ENCODE measurements around the gene MARCHF2. TPM values are rescaled to one million over a fixed set of nuclear protein-coding genes. Genes with fewer than 3 reads are reported as not detected.
"Not testable (repeated sequence)": the region's sequence is repeated elsewhere in the genome, so short reads cannot be mapped to it uniquely, and the experiment has no call there.

Gene MARCHF2
- total RNA-seq, 6 experiments from 2014 or later = 22.5 to 146 (median 32.3) TPM

GRCh38 chr19:8386419-8386818, 26.7 kb upstream of the MARCHF2 start:
- H3K4me3 ChIP-seq; DNase-seq; H3K27ac ChIP-seq; ATAC-seq; H3K9me3 ChIP-seq; intact Hi-C loops (cut with DNase I); H3K36me3 ChIP-seq; H3K27me3 ChIP-seq: not testable (repeated sequence)
- 98% methylated on average over 7 of the region's 9 CpGs for WGBS (ENCODE audit: insufficient coverage, low coverage, low lambda C conversion rate, missing lambda C conversion rate)
- peaks cover 0 to 37% (median 15%) of the 10 kb centered on the region in 4 donors for H3K4me1 ChIP-seq

- TF ChIP-seq CTCF (IDR thresholded peaks at IDR 0.05) (no peak), POLR2A (IDR thresholded peaks at IDR 0.05) (no peak)
- WGBS (ENCODE audit: insufficient coverage, low coverage, low lambda C conversion rate, missing lambda C conversion rate) = 100% methylated on average over 4 of the region's 4 CpGs
- ATAC-seq = no peak
- Histone ChIP-seq H3K4me1 (peaks cover 0 to 42% (median 18%) of the 10 kb centered on the region in 4 donors), H3K4me3 (peak overlapping the region in 1 of 3 donors; percentile 27), H3K27ac (peak overlapping the region in 2 of 3 donors; percentile 80 to 99), H3K36me3 (no peaks in the 10 kb centered on the region), H3K9me3 (no peaks in the 10 kb centered on the region), H3K27me3 (no peaks in the 10 kb centered on the region)
- intact Hi-C loops (cut with DNase I) = no loop called here
- no peak for DNase-seq
Measured at GRCh38 chr19:8386990-8387389, 26.1 kb upstream of the MARCHF2 start.

- ATAC-seq (peak; percentile 30 to 57 (median 34)), DNase-seq (peak in 2 of 3 donors; percentile 44 to 64)
- H3K4me3 ChIP-seq = peak overlapping the region in 2 of 3 donors; percentile 27 to 100
- no peaks in the 10 kb centered on the region for H3K9me3 ChIP-seq
- H3K27me3 ChIP-seq = no peaks in the 10 kb centered on the region
- H3K4me1 ChIP-seq = peaks cover 0 to 52% (median 22%) of the 10 kb centered on the region in 4 donors
- peak; percentile 20 for TF ChIP-seq POLR2A (IDR thresholded peaks at IDR 0.05)
- TF ChIP-seq CTCF (IDR thresholded peaks at IDR 0.05) = no peak
- H3K36me3 ChIP-seq = no peaks in the 10 kb centered on the region
- WGBS (ENCODE audit: insufficient coverage, low coverage, low lambda C conversion rate, missing lambda C conversion rate) = 38% methylated on average over 15 of the region's 16 CpGs
- intact Hi-C loops (cut with DNase I) = no loop called here
- peak overlapping the region; percentile 80 to 100 (median 99) for H3K27ac ChIP-seq
Measured at GRCh38 chr19:8387688-8388611, 25.2 kb upstream of the MARCHF2 start.

GRCh38 chr19:8388612-8388958, 24.5 kb upstream of the MARCHF2 start:
- no peaks in the 10 kb centered on the region for H3K36me3 ChIP-seq
- peak overlapping the region in 2 of 3 donors; percentile 95 to 100 for H3K4me3 ChIP-seq
- DNase-seq (no peak), ATAC-seq (no peak)
- H3K4me1 ChIP-seq = peaks cover 0 to 58% (median 25%) of the 10 kb centered on the region in 4 donors
- no peaks in the 10 kb centered on the region for H3K9me3 ChIP-seq
- 22% methylated on average over 2 of the region's 2 CpGs for WGBS (ENCODE audit: insufficient coverage, low coverage, low lambda C conversion rate, missing lambda C conversion rate)
- intact Hi-C loops (cut with DNase I) = no loop called here
- no peaks in the 10 kb centered on the region for H3K27me3 ChIP-seq
- TF ChIP-seq POLR2A (IDR thresholded peaks at IDR 0.05) (no peak), CTCF (IDR thresholded peaks at IDR 0.05) (no peak)
- peak overlapping the region; percentile 80 to 100 (median 99) for H3K27ac ChIP-seq
